Measurements from ENCODE around the gene DNAH11. TPM values are rescaled to one million over a fixed set of nuclear protein-coding genes. Genes with fewer than 3 reads are reported as not detected.

Gene DNAH11
- total and polyA plus RNA-seq, 3 donors from 2014 or later = 4.9 to 19.3 (median 14.2) TPM

DNA sequence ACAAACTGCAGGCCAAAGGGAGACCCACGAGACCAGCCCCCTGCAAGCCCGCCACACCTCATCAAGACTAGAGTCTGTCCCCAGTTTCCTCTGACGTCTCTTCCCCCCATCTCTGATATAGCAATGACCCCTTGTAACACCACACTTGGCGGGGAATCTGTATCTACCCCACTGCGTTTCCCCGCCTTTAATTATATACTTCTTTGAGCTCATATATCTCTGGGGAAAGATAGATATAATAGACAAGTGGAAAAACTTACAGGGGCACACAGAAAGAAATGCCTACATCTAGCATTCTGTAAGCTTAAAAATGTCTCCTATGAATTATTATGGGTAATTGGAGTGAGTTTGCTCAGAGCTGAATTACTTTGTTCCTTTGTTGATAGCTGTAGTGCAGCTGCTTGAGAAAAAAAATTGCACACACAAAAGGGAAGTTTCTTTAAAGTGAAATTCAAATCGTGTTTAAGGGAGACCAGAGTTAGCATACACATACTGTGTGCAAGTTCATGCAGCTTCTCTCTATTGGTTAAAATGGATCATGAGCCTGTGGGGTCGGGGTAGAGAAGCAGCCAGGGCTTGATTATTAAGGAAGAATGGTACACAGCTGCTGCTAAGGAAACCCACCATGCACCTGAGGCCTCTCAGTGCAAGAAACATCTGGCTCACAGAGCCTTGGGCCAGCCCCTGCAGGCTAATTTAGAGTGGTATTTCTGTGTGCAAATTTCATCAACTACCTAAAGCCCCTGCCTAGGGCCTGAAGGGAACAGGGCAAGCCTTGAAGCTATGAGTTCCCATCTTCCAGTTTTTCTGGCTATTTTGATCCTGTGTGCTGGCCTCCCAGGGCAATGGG is 370.3 kb downstream of the DNAH11 start:
- H3K4me1 ChIP-seq = no peaks in the 10 kb centered on the region
- TF ChIP-seq POLR2A (IDR thresholded peaks at IDR 0.05) = no peak
- TF ChIP-seq, protein P1, sequence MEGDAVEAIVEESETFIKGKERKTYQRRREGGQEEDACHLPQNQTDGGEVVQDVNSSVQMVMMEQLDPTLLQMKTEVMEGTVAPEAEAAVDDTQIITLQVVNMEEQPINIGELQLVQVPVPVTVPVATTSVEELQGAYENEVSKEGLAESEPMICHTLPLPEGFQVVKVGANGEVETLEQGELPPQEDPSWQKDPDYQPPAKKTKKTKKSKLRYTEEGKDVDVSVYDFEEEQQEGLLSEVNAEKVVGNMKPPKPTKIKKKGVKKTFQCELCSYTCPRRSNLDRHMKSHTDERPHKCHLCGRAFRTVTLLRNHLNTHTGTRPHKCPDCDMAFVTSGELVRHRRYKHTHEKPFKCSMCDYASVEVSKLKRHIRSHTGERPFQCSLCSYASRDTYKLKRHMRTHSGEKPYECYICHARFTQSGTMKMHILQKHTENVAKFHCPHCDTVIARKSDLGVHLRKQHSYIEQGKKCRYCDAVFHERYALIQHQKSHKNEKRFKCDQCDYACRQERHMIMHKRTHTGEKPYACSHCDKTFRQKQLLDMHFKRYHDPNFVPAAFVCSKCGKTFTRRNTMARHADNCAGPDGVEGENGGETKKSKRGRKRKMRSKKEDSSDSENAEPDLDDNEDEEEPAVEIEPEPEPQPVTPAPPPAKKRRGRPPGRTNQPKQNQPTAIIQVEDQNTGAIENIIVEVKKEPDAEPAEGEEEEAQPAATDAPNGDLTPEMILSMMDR (IDR thresholded peaks at IDR 0.05) = no peak
- WGBS, 2 donors = 86 to 89% methylated on average over 8 of the region's 8 CpGs
- H3K9me3 ChIP-seq = no peaks in the 10 kb centered on the region
- intact Hi-C loops (cut with DNase I; ENCODE audit: low total_unique reads) = no loop called here
- no peak overlapping the region for H3K27ac ChIP-seq
- no peak overlapping the region for H3K4me3 ChIP-seq
- no peaks in the 10 kb centered on the region for H3K27me3 ChIP-seq
- DNase-seq = no peak
- H3K36me3 ChIP-seq (ENCODE audit: low read depth, missing control alignments) = no peaks in the 10 kb centered on the region

- intact Hi-C loops (cut with DNase I; ENCODE audit: low total_unique reads) = no loop called here
- TF ChIP-seq, protein P1 (IDR thresholded peaks at IDR 0.05) = no peak
- no peak for TF ChIP-seq POLR2A (IDR thresholded peaks at IDR 0.05)
- Histone ChIP-seq H3K4me1 (no peaks in the 10 kb centered on the region), H3K9me3 (no peaks in the 10 kb centered on the region), H3K27me3 (no peaks in the 10 kb centered on the region), H3K27ac (no peak overlapping the region), H3K36me3 (ENCODE audit: low read depth, missing control alignments) (no peaks in the 10 kb centered on the region), H3K4me3 (no peak overlapping the region)
- no peak for DNase-seq
- 83 to 90% methylated on average over 5 of the region's 5 CpGs for WGBS, 2 donors
These were observed 371.8 kb downstream of the DNAH11 start for GRCh38 chr7:21914671-21915070.

DNA sequence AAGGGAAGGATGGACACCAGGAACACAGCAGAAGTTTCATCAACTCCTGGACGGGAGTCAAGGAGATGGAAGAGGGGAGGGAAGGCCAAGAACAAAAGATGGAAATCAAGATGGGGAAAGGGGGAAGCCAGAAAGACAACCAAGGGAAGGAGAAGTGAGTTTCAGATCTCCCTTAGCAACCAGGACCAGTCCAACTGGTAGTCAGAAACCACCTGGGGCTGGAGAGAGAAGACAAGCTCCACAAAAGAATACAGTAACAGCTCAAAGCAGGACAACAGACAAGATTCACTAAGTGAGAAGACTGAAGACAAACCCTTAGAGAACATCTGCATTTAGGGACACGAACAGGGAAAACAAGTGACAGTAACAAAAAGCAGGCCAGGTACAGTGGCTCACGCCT is 372.3 kb downstream of the DNAH11 start:
- Histone ChIP-seq H3K9me3 (no peaks in the 10 kb centered on the region), H3K27ac (no peak overlapping the region), H3K4me1 (no peaks in the 10 kb centered on the region), H3K4me3 (no peak overlapping the region), H3K36me3 (ENCODE audit: low read depth, missing control alignments) (no peaks in the 10 kb centered on the region), H3K27me3 (no peaks in the 10 kb centered on the region)
- intact Hi-C loops (cut with DNase I; ENCODE audit: low total_unique reads) = no loop called here
- TF ChIP-seq, protein P1 (IDR thresholded peaks at IDR 0.05) = no peak
- TF ChIP-seq POLR2A (IDR thresholded peaks at IDR 0.05) = no peak
- DNase-seq = no peak
- 85 to 98% methylated on average over 3 of the region's 3 CpGs for WGBS, 2 donors

GRCh38 chr7:21916176-21916575 is 373.3 kb downstream of the DNAH11 start:
- no peaks in the 10 kb centered on the region for H3K36me3 ChIP-seq (ENCODE audit: low read depth, missing control alignments)
- H3K4me3 ChIP-seq = no peak overlapping the region
- 96 to 98% methylated on average over 7 of the region's 7 CpGs for WGBS, 2 donors
- H3K27ac ChIP-seq = no peak overlapping the region
- intact Hi-C loops (cut with DNase I; ENCODE audit: low total_unique reads) = no loop called here
- no peaks in the 10 kb centered on the region for H3K4me1 ChIP-seq
- TF ChIP-seq, protein P1 (IDR thresholded peaks at IDR 0.05) = no peak
- no peak for TF ChIP-seq POLR2A (IDR thresholded peaks at IDR 0.05)
- H3K9me3 ChIP-seq = no peaks in the 10 kb centered on the region
- no peak for DNase-seq
- no peaks in the 10 kb centered on the region for H3K27me3 ChIP-seq

- intact Hi-C loops (cut with DNase I; ENCODE audit: low total_unique reads) = no loop called here
- TF ChIP-seq, protein P1 (IDR thresholded peaks at IDR 0.05) = no peak
- TF ChIP-seq POLR2A (IDR thresholded peaks at IDR 0.05) = no peak
- no peaks in the 10 kb centered on the region for H3K9me3 ChIP-seq
- H3K27ac ChIP-seq = no peak overlapping the region
- no peaks in the 10 kb centered on the region for H3K36me3 ChIP-seq (ENCODE audit: low read depth, missing control alignments)
- 88 to 89% methylated on average over 5 of the region's 5 CpGs for WGBS, 2 donors
- no peaks in the 10 kb centered on the region for H3K4me1 ChIP-seq
- H3K4me3 ChIP-seq = no peak overlapping the region
- no peaks in the 10 kb centered on the region for H3K27me3 ChIP-seq
- DNase-seq = no peak
These were observed 373.8 kb downstream of the DNAH11 start for GRCh38 chr7:21916629-21917028.

All from testis (tissue), 3 donors.